HFFc6 (cell line): Measurements from ENCODE around the gene HS3ST1. TPM values are rescaled to one million over a fixed set of nuclear protein-coding genes. Genes with fewer than 3 reads are reported as not detected.

Source experiments
- DNase-seq: peaks from one replicate; pipeline ENCODE4 v3.0.0-alpha.2; 2018
- H3K27ac Mint-ChIP-seq: 2 replicates; pipeline ENCODE4 v1.8.0; 2020; ENCODE audit warnings: mild to moderate bottlenecking, mixed read lengths
- H3K27me3 Mint-ChIP-seq: 2 replicates; pipeline ENCODE4 v1.8.0; 2021; ENCODE audit warnings: mild to moderate bottlenecking, moderate library complexity, mixed read lengths; ENCODE audit not compliant: insufficient read depth
- H3K36me3 Mint-ChIP-seq: 2 replicates; pipeline ENCODE4 v1.8.0; 2021; ENCODE audit warnings: low read depth, mixed read lengths
- H3K4me1 Mint-ChIP-seq: 2 replicates; pipeline ENCODE4 v1.8.0; 2020; ENCODE audit warnings: low read depth, mixed read lengths
- H3K4me3 Mint-ChIP-seq: 2 replicates; pipeline ENCODE4 v1.8.0; 2020; ENCODE audit warnings: mild to moderate bottlenecking, moderate library complexity, mixed read lengths
- H3K9me3 Mint-ChIP-seq: 2 replicates; pipeline ENCODE4 v1.8.0; 2020; ENCODE audit warnings: mild to moderate bottlenecking, mixed read lengths
- total RNA-seq, 6 experiments: library from RNA; stranded (reverse); fragmentation: NEBNext Ultra II Directional; extraction: Animal tissue kit (Norgen Biotek cat#: 25700); gene quantifications; 2 replicates in 1 of 6; 3 replicates in 5 of 6; pipeline ENCODE4 v1.2.3, GENCODE V29; 2021
- TF ChIP-seq, protein P1 (sequence below): fragments of 200-600 bp; sonication (generic); IDR thresholded peaks from 2 replicates; pipeline ENCODE4 v1.5.0; 2021; ENCODE audit warnings: antibody characterized with exemption, mild to moderate bottlenecking

The HS3ST1 gene
- total RNA-seq, 6 experiments from 2014 or later = not detected

DNA sequence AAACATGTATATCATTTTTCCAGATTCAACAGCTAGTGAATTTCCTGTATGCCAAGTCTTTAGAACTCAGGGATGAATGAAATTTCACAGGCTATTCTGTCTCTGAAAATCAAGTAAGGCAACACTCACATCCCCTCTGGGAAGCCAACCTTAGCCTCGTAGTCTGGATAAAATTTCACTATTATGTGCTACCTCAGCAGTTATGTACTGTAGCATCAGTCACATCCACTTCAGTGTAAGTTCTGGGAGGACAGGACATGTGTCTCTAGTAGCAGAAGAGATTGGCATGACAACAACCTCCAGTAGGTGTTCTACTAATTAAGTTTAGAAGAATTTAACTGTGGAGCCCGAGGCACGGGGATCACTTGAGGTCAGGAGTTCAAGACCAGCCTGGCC is 42.4 kb upstream of the HS3ST1 start:
- no peak for DNase-seq
- Mint-ChIP-seq H3K4me3 (no peak overlapping the region), H3K9me3 (peaks cover 40% of the 10 kb centered on the region), H3K27me3 (no peaks in the 10 kb centered on the region), H3K36me3 (no peaks in the 10 kb centered on the region), H3K4me1 (no peaks in the 10 kb centered on the region), H3K27ac (no peak overlapping the region)
- TF ChIP-seq, protein P1, sequence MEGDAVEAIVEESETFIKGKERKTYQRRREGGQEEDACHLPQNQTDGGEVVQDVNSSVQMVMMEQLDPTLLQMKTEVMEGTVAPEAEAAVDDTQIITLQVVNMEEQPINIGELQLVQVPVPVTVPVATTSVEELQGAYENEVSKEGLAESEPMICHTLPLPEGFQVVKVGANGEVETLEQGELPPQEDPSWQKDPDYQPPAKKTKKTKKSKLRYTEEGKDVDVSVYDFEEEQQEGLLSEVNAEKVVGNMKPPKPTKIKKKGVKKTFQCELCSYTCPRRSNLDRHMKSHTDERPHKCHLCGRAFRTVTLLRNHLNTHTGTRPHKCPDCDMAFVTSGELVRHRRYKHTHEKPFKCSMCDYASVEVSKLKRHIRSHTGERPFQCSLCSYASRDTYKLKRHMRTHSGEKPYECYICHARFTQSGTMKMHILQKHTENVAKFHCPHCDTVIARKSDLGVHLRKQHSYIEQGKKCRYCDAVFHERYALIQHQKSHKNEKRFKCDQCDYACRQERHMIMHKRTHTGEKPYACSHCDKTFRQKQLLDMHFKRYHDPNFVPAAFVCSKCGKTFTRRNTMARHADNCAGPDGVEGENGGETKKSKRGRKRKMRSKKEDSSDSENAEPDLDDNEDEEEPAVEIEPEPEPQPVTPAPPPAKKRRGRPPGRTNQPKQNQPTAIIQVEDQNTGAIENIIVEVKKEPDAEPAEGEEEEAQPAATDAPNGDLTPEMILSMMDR = no peak

DNA sequence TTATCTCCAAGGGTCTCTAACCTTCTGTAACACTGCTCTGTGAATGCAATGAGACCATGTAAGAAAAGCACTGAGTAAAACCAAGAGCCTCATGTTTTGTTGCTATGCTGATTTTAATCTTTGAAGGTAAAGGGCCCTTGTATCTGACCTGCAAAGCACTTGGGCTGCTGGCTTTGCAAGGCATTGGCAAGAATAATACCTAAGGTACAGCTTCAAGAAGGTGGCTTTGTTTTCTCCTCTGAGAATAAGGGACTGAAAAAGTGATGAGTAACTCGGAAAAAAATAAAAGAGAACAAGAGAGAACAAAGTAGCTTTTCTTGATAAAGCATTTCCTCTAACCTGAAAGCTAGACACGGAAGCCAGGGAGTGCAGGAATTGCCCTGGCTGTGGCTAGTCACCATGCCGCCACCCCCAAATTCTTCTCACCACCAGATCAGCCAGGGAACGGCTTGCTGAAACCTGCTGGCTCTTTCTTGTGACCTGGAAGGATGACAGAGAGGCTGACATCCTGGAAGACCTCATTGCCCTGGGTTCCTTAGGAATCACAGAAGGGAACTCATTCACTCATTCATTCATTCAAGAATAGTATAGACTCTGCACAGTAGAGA is 41.8 kb upstream of the HS3ST1 start:
- no peaks in the 10 kb centered on the region for H3K36me3 Mint-ChIP-seq
- H3K4me1 Mint-ChIP-seq = no peaks in the 10 kb centered on the region
- no peaks in the 10 kb centered on the region for H3K27me3 Mint-ChIP-seq
- TF ChIP-seq, protein P1 = no peak
- H3K27ac Mint-ChIP-seq = no peak overlapping the region
- H3K4me3 Mint-ChIP-seq = no peak overlapping the region
- peaks cover 35% of the 10 kb centered on the region for H3K9me3 Mint-ChIP-seq
- DNase-seq = no peak

DNA sequence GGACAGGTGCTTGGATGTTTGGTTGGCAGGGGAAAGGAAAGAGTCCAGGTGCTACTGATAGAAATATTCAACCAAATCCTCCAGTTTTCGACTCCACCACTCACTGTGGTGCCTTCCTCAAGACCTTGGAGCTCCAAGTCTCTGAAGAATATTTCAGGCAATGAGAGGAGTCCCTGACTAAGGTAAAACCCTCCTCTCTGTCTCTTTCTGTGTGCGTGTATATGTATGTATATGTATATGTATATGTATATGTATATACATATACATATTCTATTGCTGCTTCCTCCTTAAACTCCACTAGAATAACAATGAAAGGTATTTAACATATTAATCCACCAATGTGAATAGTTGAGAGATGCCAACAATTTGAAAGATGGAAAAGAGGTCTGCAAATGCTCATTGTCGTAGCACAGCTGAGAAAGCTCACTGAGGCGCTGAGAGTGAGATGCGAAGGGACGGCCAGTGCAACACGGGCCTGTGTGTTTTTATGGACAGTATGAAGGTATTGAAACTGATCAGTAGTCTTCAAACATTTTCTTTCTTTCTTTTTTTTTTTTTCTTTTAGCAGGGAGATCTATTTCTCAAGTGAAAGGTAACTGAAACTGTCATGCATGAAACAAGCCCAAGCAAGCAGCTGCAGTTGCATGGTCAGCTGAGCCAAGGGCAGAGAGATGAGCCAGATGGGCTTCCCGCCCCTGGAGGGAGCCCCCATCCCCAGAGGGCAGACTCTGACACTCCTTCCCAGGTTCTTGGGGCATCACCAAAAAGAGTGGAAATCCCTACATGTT is 41.1 kb upstream of the HS3ST1 start:
- no peaks in the 10 kb centered on the region for H3K4me1 Mint-ChIP-seq
- TF ChIP-seq, protein P1 = no peak
- no peak overlapping the region for H3K4me3 Mint-ChIP-seq
- peaks cover 33% of the 10 kb centered on the region for H3K9me3 Mint-ChIP-seq
- no peaks in the 10 kb centered on the region for H3K36me3 Mint-ChIP-seq
- no peaks in the 10 kb centered on the region for H3K27me3 Mint-ChIP-seq
- H3K27ac Mint-ChIP-seq = no peak overlapping the region
- no peak for DNase-seq

DNA sequence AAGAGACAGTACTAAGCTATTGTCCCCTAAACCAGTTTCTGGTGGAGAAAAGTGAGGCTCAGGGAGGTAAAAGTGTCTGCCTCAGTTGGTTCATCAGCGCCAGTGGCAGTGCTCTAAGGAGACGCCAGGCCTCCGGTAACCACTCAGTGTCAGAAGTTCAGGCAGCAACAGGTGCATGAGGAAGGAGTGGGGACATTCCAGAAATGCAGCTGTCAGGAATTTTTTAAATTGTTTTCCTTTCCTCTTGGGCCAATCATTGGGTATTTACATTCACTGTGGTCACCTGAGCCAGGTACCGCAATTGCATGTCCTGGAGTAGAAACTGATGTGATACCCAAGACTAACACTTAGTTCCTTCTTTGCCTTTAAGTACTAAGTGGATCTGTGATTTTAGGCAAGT is 40.2 kb upstream of the HS3ST1 start:
- Mint-ChIP-seq H3K4me3 (no peak overlapping the region), H3K27me3 (no peaks in the 10 kb centered on the region)

DNA sequence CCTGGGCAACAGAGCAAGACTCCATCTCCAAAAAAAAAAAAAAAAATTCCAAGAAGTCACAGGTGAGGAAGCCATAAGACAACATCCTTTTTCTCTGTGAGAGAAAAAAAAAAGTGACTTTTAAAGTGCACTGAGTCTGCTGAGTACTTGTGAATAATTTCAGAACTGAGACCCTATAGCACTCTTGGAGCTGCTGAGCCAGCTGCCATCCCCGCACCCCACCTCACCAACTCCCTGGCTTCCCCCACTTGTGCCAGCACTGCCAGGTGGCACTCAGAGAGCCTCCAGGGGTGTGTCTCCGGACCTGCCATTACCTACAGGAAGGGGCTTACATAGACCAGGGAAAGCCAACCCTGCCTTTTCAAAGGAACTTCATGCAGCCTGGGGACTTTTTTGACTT is 39.2 kb upstream of the HS3ST1 start:
- H3K4me3 Mint-ChIP-seq = no peak overlapping the region
- H3K27me3 Mint-ChIP-seq = no peaks in the 10 kb centered on the region
- DNase-seq = no peak
- H3K36me3 Mint-ChIP-seq = no peaks in the 10 kb centered on the region
- H3K9me3 Mint-ChIP-seq = peaks cover 24% of the 10 kb centered on the region
- TF ChIP-seq, protein P1 = no peak
- H3K4me1 Mint-ChIP-seq = no peaks in the 10 kb centered on the region
- H3K27ac Mint-ChIP-seq = no peak overlapping the region

More for the DNA sequence above, 40.2 kb upstream of the HS3ST1 start:
- H3K4me1 Mint-ChIP-seq = no peaks in the 10 kb centered on the region
- no peak for DNase-seq
- no peaks in the 10 kb centered on the region for H3K36me3 Mint-ChIP-seq
- TF ChIP-seq, protein P1 = no peak
- H3K27ac Mint-ChIP-seq = no peak overlapping the region
- H3K9me3 Mint-ChIP-seq = peaks cover 29% of the 10 kb centered on the region
